Stimulated activated CD4-positive, alpha-beta T cell treated with anti-CD3 and anti-CD28 coated beads, TNF-alpha, amount 100 ng/mL, for 48 hours (primary cell): ENCODE measurements around the gene NELFCD.
"Not testable (repeated sequence)": the region's sequence is repeated elsewhere in the genome, so short reads cannot be mapped to it uniquely, and the experiment has no call there.

ENCODE experiments used
- DNase-seq, 3 donors: peaks; one replicate each; pipeline ENCODE4 v3.0.0-alpha.2; 2020; ENCODE audit warnings: low read depth in 3 of 3

NELFCD gene

GRCh38 chr20:58980711-58981627 lies at the start of gene NELFCD:
Gene NELFCD, plus strand, starts transcription at chr20:58981256. Its CDS starts 54 bp downstream, at chr20:58981310.
- peak; percentile 75 to 94 (median 80) for DNase-seq

- no peak for DNase-seq
Observed at GRCh38 chr20:58932170-58932569, 48.9 kb upstream of the NELFCD start.

GRCh38 chr20:58938078-58938477 lies 43.0 kb upstream of the NELFCD start:
- DNase-seq: no peak

GRCh38 chr20:58938541-58938940 lies 42.5 kb upstream of the NELFCD start:
- DNase-seq: no peak

GRCh38 chr20:58941471-58941870 lies 39.6 kb upstream of the NELFCD start:
- no peak for DNase-seq

- DNase-seq: no peak
Observed at GRCh38 chr20:58942549-58942948, 38.5 kb upstream of the NELFCD start.

GRCh38 chr20:58944610-58945009 lies 36.4 kb upstream of the NELFCD start:
- DNase-seq: no peak

- no peak for DNase-seq
Observed at GRCh38 chr20:58945965-58946631, 35.0 kb upstream of the NELFCD start.

- DNase-seq: not testable (repeated sequence)
Observed at GRCh38 chr20:58947797-58948388, 33.2 kb upstream of the NELFCD start.

GRCh38 chr20:58950603-58951002 lies 30.5 kb upstream of the NELFCD start:
- DNase-seq: no peak

- DNase-seq: no peak
Observed at GRCh38 chr20:58953050-58953449, 28.0 kb upstream of the NELFCD start.

GRCh38 chr20:58956078-58956477 lies 25.0 kb upstream of the NELFCD start:
- no peak for DNase-seq

- DNase-seq: no peak
Observed at GRCh38 chr20:58959652-58960051, 21.4 kb upstream of the NELFCD start.

GRCh38 chr20:58963060-58963584 lies 17.9 kb upstream of the NELFCD start:
- DNase-seq: no peak

- not testable (repeated sequence) for DNase-seq
Observed at GRCh38 chr20:58963922-58964321, 17.1 kb upstream of the NELFCD start.

GRCh38 chr20:58965270-58966064 lies 15.6 kb upstream of the NELFCD start:
- no peak for DNase-seq

- DNase-seq: no peak
Observed at GRCh38 chr20:58967652-58968429, 13.2 kb upstream of the NELFCD start.

- DNase-seq: no peak
Observed at GRCh38 chr20:58969439-58969838, 11.6 kb upstream of the NELFCD start.

- no peak for DNase-seq
Observed at GRCh38 chr20:58970146-58970545, 10.9 kb upstream of the NELFCD start.

- DNase-seq: no peak
Observed at GRCh38 chr20:58971429-58971828, 9.6 kb upstream of the NELFCD start.

- no peak for DNase-seq
Observed at GRCh38 chr20:58973179-58973578, 7.9 kb upstream of the NELFCD start.
